HT-29 (cell line): ENCODE data around the gene HPSE2. TPM values are rescaled to one million over a fixed set of nuclear protein-coding genes. Genes with fewer than 3 reads are reported as not detected.
A peak's percentile ranks its signal among the peaks of the same experiment; 100 is the strongest.
"Not testable (repeated sequence)": the region's sequence is repeated elsewhere in the genome, so short reads cannot be mapped to it uniquely, and the experiment has no call there.

Experiments used
- DNase-seq: peaks from one replicate; pipeline ENCODE4 v3.0.0-alpha.2; 2015; ENCODE audit warnings: low spot score
- total RNA-seq: library from RNA; depleted of rRNA; stranded (reverse); fragments of >200 nt; shearing (Covaris generic); gene quantifications from 2 replicates; pipeline ENCODE4 v1.2.3, GENCODE V29; 2014

HPSE2 gene
- total RNA-seq, 1 experiment from 2014 or later = 0.08 TPM

DNA sequence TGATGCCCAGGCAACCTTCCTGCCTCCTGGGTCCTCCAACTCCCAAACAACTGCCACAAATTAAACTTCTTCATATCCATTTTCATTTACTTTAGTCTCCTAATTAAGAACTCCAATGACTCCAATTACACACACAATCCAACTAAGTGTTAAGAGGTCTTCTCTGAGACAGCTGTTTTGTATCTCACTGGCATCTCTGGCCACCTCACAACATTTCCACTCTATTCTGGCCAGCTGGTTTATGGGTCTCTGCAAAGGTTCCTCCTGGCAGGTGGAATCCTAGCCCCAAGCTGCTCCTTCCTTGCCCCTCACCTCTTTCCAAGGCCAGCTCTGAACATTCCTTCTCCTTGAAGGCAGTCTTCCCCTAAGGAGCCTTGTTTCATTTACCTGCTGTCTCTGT is 665.8 kb downstream of the HPSE2 start:
- DNase-seq = no peak

DNA sequence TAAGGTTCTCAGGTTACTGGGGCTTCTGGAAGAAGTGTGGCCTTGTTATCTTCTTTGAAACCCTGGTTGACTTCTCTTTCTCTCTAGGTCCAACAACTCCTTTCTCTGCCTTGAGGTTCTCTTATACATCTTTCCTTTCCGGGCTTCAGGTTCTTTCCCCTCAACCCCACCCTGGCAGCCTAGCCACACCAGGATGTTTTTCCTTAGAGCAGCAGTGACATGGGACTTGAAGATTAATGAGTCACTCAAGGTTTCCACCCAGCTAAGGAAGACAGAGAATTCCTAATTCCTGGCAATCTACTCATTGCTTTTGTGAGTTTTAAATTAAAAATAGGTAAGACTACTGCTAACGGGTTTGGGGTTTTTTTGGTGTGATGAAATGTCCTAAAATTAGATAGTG is 667.1 kb downstream of the HPSE2 start:
- DNase-seq = no peak

DNA sequence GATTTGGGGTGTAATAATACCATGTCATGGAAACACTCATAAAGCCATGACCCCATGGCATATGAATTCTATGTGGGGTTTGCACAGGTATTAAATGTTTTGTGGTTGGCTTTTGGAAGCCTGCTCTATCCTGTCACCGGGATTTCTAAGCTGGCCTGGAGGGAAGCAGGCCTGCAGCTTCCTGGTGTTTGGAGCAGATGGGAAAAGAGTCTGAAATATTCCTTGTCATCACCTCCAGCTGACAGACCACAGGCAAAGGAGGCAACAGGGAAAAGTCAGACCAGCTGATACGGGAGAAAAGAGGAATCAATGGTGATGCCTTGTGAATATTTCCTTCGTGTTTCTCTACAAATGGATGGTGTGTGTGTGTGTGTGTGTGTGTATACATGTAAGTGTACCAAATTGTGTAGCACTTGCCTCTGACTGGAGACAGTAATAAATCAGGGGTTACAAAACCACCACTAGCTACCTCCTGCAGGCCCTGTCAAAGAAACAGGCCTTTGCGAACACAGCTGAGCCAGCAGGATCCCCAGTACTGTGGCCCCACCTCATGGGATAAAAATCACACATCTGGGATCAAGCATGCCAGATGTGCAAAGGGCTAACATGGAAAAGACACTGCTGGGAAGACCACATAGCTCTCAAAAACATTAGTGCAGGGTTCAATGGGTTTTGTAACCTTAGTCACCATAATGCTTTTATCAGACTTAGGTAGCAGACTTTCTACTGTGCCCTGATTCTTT is 668.1 kb downstream of the HPSE2 start:
- no peak for DNase-seq

DNA sequence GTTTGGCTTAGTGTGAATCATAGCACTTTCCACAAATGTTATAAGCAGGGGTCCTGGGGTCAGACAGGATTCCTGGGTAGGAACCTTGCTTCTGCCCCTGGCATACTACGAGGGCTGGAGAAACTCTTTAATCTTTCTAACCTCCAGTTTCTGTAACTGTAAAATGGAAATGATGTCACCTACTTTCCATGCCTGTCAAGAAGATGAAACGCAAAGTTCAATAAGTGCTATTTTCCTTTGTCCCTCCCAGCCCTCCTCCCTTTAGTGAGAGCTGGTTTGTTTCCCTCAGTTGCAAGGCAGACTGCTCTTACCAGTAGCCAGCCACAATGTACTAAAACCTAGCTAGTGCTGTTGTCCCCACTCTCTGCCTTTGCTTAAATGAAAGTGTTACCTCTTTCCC is 671.8 kb downstream of the HPSE2 start:
- no peak for DNase-seq

DNA sequence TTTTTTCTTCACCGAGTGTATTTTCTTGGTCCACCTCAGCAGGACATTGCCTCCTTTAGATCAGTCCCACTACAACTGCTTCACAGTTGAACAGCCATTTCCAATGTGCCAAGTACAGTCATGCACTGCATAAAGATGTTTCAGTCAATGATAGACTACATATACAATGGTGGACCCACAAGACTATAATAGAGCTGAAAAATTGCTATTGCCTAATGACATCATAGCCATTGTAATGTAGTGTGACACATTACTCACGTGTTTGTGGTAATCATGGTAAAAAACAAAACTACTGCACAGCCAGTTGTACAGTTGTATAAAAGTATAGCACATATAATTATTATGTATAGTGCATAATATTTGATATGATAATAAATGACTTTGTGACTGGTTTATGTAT is 675.1 kb downstream of the HPSE2 start:
- DNase-seq = no peak

DNA sequence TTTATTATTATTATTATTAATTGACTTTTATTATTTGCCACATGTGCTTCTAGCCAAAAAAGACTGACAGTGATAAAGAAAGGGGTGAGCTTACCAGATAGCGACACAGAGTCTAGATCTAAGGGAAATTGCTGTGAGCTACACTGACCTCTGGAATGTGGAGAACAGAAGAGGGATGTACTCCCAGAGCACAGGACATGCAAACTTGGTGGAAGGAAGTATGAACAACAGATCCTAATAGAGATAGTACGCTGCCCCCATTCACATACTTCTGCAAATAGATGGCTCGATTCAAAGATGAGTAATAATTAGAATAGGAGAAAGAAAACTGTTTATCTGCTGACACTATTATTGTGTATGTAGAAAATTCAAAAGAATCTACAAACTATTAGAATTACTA is 679.6 kb downstream of the HPSE2 start:
- DNase-seq = no peak

DNA sequence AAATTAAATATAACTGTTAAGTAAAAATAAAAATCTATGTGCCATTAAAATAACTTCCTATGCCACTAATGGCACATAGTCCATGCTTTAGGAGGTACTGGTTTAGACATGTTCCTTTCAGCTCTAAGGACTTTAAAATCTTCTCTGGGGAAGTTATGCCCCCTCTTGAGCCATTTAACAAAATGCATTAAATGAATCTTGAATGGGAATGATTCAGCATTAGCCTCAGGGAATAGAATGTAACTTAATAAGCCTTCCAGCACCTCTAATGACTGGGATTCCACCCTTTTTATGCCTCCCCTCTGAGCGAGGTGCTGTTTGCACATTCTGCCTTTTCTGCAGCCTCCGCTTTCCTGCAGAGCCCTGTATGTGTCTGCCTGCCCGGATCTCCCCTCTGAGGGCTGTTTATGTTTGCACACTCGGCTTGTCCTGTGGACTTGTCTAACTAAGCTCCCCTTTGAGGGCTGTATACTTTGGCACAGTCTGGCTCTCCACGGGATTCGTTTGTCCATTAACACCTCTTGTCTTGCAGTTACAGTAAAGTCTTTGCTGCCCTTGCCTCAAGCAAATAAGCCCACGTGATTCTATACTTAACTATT is 680.5 kb downstream of the HPSE2 start:
- no peak for DNase-seq

DNA sequence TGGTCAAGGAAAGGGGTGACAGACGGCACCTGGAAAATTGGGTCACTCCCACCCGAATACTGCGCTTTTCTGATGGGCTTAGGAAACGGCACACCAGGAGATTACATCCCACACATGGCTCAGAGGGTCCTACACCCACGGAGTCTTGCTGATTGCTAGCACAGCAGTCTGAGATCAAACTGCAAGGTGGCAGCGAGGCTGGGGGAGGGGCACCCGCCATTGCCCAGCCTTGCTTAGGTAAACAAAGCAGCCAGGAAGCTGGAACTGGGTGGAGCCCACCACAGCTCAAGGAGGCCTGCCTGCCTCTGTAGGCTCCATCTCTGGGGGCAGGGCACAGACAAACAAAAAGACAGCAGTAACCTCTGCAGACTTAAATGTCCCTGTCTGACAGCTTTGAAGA is 694.1 kb downstream of the HPSE2 start:
- not testable (repeated sequence) for DNase-seq

DNA sequence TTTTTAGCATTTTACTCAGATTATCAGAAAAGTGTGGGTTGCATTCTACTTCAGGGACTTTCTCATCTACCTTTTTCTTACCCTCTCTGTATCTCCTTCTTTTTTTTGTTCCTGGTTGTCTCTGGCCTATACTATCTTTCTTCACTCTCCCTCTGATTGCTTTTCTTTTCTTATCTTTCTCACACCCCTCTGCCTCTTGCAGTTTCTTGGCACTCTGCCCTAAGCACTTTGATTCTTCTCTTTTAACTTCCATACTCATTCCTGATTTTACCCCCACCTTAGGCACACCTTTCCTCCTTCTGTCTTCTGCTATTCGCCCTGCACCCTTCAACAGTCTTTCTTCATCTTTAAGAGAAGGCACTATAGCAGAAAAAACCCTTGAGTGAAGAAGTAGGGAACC is 696.1 kb downstream of the HPSE2 start:
- DNase-seq = no peak

DNA sequence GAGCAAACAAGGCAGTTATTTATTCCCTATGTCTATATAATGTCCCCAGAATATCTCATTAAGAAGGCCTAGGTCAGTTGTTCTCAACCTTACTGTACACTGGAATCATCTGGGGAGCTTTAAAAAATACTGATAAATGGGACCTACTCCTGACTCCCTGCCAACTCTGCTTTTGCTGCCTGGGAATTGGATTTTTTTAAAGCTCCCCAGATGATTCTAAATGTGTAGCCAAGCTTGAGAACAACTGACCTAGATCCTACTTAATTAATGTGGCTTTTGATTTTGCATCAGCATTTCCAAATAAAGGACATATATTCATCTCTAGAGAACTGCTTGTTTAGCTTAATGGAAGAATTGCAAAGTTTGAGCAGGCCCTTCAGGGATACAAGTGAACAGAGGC is 697.2 kb downstream of the HPSE2 start:
- no peak for DNase-seq

DNA sequence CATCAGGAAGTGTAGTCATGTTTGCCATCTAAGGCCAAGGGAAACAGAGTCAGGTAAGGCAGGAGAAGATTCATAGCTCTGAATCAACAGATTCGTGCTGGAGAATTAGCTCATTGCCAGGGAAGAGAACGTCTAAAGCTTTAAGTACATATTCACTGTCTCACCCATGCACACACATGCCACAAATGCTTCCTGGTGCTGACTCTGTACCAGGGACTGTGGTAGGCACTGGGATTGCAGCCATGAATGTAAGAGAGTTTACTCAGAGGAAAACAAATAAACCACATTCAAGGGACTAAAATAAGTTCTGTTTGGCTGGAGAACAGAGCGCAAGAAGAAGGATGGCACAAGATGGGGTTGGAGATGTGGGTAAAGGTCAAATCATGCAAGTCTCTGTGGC is 699.1 kb downstream of the HPSE2 start:
- DNase-seq = peak; percentile 47

DNA sequence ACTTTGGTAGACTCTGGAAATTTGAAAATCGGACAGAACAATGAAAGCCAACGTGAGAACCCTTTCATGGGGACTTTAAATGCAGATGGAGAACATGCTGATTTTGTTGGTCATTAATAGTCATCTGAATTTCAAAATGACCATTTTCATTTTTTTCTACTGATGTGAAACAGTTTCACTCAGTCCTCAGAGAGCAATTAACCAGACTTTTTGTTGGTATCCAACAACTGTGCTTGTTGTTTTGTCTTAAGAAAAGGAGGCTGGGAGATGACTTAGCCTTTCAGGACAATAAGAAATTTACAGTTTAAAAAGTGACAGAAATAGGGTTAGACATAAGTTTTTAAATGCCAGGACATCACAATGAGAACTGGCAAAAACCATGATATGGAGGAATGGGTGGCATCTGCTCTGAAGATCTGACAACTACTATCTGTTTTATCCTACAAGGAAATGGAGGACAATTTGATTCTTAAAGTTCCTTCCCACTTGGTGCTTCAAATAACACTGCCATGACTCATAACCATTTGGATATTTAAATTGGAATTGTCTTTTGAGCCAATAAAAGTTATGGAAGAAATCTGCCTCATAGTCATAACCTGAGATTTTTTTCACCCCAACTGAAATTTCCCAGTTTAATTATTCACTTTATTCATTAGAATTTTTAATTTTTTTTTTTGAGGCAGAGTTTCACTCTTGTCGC is 701.8 kb downstream of the HPSE2 start:
- no peak for DNase-seq

DNA sequence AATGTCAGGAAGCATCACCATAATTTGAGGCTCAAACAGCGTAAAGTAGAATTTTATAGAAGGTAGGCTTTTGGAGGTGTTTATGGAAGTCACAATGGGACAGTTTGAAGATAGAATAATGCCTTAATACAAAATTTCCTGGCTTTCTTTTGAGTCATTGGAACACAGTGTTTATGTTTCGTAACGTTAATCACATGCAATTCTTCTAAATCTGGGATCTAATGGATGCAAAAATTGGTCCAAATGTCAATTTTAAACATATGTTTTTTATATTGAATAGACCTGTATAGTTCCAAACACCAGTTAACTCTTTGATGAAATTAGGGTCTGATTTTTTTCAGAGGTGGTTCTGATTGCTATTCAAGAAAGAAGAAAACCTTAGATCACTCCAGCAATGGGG is 702.4 kb downstream of the HPSE2 start:
- no peak for DNase-seq

DNA sequence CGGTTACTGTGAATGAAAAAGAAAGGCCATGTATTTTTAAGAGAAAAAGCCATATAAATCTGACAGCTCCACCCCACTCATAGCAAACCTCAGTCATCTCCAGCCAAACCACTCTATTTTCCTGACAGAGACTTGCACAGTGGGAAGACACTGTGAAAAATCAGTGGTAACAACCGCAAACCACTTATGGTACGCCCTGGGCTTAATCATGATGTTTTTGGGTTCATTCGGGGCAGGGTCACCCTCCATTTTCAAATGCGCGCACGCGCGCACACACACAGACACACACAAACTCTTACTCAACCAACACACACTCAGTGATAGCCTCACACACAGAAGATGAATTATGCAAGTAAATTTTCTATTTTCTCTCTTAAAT is 706.9 kb downstream of the HPSE2 start:
- DNase-seq = no peak

DNA sequence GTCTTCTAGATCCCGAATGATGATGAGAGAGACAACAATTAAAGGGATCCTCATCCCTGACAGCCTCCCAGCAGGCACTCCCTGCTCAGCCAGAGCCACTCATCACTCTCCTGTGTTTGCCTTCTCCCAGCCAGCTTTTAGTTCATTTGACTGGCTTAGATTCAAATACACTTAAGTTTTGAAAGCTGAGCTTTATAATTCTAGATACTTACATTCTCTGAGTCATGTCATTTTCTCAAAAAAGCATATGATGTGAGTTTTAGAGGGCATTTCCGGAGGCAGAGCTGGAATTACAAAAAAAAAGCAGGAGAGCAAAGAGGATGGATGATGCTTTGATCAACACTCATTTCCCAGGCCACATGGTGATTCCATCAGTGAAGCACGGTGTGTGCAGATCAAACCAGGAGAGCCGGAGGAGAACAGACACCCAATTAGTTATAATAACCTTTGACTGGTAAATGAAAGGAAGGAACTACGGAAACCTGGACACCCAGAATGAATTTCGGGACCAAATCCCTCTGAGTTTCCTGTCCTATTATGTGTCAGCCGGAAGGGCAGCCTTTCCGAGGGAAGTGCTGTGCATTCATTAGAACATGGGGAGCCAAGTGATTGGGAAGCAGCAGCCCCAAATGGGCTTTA is 707.4 kb downstream of the HPSE2 start:
- no peak for DNase-seq

DNA sequence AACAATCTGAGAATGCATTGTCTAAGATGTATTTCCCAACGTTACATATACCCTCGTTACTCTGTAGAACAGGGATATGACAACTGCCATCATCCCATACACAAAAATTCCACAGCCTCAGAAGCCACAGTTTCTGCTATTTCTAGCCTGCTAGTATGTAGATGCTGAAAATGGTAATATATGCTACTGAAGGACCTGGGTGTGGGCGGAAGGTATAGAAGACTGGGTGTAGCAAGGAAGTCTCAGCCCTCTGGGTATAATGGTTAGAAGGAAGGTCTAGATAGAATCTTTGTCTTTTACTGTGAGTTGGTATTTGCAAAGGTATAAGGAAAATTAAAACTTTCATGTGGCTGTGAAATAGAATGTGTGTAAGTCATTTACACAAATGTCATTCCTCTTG is 709.7 kb downstream of the HPSE2 start:
- DNase-seq = no peak

DNA sequence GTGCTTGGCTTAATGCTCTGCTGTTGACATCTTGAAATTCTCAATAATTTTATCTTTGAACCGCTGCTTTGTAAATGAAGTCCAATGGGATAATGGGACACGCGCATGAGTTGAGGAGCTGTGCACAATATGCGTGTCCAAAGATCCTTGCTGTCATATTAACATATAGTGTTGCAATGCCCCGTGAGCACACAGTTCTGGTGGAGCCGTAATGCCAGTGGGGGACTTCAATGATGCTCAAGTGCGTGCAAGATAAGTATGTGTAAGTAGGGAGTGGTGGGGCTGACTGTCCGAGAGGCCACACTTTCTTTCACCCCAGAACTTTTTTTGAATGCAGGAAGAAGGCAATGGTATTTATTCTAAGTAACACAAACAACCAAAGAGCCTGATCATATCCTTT is 711.5 kb downstream of the HPSE2 start:
- no peak for DNase-seq

DNA sequence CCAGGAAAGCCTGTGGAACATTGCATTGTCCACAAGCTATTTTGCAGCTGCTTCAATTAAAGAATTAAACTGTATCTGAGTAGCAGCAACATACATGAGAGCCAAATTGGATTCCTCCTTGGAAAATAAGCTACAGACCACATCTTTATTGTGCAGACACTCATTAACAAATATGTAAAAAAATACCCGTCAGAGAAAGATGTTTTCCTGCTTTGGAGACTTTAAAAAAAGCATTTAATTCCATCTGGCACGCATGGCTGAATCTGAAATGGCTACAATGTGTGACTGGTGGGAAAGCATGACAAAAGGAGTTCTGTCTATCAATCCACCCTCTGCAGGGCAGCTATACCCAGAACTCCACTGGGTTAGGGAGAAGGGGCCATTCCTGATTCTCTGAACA is 715.8 kb downstream of the HPSE2 start:
- DNase-seq = no peak

DNA sequence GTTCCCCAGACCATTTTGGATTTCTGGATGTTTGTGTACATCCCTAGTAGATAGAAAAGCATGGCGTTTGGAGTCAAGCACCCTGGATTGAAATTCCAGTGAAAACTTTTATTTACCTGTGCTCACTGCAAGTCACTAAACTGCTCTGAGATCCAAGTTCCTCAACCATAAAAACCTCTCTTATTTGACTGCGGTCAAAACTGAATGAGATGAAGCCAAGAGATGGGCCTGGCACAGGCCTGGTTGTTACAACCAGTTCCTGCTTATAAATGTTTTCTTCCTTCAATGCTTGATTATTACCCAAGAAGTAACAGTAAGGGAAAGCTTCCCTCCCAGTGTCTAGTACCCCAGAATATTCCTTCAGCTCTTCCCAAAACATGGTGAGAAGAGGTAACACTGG is 718.0 kb downstream of the HPSE2 start:
- DNase-seq = no peak

DNA sequence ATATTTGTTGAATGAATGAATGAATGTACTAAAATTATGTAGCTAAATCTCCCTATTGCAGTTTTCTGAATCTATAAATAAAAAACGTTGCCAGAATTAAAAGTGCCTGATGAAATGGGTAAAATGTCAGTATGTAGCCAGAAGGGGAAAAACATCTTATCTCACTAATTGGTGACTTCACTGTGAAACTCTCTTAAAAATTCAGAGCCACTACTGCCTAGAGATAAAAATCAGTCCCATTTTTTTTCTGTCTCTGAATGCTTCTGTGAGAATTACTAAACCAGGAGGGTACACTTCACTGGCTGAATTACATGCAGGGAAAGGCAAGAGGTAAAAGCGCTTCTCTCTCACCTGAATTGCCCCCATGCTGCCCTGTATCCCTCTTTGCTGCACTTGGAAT is 719.3 kb downstream of the HPSE2 start:
- no peak for DNase-seq

DNA sequence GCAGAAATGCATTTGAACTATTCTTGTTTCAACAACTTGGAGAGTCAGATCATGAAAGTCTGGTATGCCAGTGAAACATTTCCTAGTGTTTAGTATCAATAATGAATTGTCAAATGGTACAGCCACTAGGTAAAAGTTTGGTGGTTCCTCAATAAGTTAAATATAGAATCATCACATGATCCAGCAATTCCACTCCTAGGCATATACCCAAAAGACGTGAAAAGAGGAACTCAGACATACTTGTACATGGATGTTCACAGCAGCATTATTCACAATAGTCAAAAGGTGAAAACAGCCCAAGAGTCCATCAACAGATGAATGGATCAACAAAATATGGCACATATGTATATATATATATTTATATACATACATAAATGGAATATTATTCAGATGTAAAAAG is 721.9 kb downstream of the HPSE2 start:
- no peak for DNase-seq

DNA sequence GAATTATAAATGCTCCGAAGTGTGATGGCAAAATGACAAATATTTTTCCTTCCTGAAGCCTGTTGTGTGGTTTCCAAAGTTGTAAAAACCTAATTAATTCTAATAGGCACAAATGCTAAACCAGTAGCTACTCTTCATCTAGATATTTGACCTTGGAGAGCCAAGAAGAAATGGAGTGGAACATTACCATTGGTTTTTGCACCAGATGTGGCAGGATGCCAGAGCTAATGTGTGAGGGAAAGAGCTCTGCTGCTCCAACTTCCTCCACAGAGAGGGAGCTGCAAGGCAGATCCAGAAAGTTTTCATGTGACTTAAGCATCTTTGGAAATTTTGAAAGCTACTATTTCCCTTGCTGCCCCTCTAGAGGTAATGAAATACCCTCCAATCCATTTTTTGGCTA is 723.8 kb downstream of the HPSE2 start:
- DNase-seq = no peak
